PC-3 (cell line): ENCODE results near the gene KCTD1.

Experiments
- CTCF ChIP-seq: fragments of 300-600 bp; sonication (generic); conservative IDR thresholded peaks from 2 replicates; pipeline ENCODE4 v1.5.1; 2017; ENCODE audit warnings: antibody characterized with exemption, low read depth, mild to moderate bottlenecking, low read length
- EZH2 ChIP-seq: fragments of 300-600 bp; sonication (generic); IDR thresholded peaks from one replicate; pipeline ENCODE4 v1.6.1; 2017; ENCODE audit warnings: antibody characterized with exemption, mild to moderate bottlenecking, low read length; ENCODE audit not compliant: unreplicated experiment

- TF ChIP-seq CTCF (no peak), EZH2 (no peak)
Observed at GRCh38 chr18:26553943-26554342, 5.6 kb upstream of the KCTD1 start.
